NCI-H524 (cell line): ENCODE results near the gene GNPDA1.

Experiments
- DNase-seq, 2 experiments: peaks; one replicate each; lab custom pipeline; 2025; lab: John Stamatoyannopoulos, UW

The GNPDA1 gene

DNA sequence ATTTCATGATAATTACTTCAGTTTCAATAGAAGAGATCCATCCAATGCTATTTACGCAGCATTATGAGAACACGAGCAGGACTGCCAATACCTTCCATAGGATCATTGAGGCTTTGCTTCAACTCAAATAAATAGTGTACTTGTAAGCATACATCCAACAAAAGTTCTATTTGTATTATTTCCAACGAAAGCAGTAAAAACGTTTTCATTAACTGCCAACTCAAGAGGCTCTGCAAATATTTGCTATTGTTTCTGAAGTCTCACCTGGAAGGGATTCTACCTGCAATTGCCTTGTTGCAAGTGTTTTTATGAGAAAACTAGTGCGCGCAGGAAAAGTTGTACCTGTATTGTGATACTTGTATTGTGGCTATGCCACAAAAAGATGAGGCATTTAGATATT is 11.0 kb upstream of the GNPDA1 start:
- DNase-seq, result no peak

DNA sequence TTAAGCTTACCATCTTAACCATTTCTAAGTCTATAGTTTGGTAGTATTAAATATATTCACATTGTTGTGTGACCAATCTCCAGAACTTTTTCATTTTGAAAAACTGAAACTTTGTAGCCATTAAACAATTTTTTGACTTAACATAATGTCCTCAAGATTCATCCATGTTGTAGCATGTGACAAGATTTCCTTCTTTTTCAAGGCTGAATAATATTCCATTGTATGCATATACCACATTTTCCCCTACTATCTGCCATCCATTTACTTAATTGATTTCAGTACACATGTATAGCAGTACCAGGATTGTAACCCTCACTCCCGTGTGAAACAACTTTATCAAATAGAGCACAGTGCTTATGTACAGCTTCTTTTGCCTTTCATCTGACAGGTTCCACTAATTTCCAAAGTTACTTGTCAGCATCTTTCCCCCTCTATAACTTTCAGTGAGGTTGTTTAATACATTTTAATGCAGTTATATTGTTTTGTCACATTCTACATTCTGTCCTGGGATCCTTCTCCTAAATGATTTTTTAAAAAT is 7.4 kb upstream of the GNPDA1 start:
- DNase-seq, result no peak

GRCh38 chr5:142017832-142018427 is 5.1 kb upstream of the GNPDA1 start:
- no peak for DNase-seq

- no peak for DNase-seq
Observed at GRCh38 chr5:142016556-142016955, 3.7 kb upstream of the GNPDA1 start.

- DNase-seq, result no peak
Observed at GRCh38 chr5:142015781-142016533, 3.1 kb upstream of the GNPDA1 start.

GRCh38 chr5:142014911-142015584 is 2.2 kb upstream of the GNPDA1 start:
- DNase-seq, result peak; percentile 23 to 63

DNA sequence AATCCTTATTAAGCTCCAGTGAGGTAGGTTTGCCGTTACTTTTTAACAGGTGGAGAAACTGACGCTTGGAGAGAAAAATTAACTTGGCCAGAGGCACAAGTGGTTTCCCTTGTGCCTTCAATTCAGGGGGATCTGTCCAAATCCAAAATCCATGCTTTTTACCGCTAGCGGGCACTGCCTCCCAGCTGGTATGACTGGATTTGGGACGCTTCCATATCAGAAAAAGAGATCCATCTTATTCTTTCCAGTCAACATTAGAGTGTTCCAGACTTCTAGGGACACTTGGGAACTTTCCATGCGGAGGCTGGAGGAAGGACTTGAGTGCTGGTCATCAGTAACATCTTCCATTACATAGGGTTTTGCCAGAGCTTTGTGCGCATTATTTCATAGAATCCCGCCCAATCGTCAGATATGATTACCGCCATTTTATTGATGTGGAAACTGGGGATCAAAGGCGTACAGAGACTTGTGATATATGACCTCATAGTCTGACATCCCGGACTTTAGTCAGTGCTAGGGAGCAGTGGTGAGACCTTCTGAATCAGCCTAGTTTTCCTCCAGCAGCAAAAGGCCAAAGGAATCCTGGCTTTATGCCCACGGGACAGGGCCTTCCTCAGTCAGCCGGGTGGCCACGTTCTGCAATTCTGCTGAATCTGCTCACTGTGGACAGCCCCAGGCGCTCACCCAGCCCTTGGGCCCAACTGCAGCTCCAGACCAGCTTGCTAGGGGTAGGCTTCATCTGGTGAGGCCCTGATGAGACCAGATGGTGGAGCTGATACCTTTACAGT is 1.1 kb upstream of the GNPDA1 start:
- DNase-seq, result peak in 1 of 2 experiments; percentile 33

- peak; percentile 8 to 13 for DNase-seq
Observed at GRCh38 chr5:142012186-142012785, 541 bp downstream of the GNPDA1 start.

DNA sequence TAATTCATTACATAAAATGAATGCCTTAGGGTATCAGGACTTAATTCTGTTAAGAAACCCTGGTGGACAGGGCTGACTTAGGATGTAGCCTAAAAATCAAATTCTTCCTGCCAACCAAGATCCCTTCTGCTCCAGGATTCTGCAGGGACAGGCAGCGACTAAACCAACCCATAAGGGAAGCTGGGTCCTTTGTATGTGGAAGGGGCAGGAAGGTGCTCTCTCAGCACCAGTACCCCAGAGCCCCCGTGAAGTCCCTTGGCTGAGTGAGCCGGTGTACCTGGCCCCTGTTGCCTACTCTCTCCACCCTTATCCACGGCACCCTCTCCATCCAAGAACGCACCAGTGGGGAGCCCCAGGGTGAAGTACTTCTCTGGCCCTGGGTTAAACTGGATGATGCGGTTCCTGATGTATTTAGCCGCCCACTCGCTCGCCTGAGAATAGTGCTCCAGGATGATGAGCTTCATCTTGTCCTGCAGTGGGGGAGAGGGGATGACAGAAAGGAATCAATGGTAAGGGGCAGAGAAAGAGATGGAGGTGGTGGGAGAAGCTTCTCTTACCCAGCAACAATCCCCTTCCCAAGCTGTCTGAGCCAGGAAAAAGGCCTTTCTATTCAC is 1.1 kb downstream of the GNPDA1 start:
- DNase-seq, result no peak

DNA sequence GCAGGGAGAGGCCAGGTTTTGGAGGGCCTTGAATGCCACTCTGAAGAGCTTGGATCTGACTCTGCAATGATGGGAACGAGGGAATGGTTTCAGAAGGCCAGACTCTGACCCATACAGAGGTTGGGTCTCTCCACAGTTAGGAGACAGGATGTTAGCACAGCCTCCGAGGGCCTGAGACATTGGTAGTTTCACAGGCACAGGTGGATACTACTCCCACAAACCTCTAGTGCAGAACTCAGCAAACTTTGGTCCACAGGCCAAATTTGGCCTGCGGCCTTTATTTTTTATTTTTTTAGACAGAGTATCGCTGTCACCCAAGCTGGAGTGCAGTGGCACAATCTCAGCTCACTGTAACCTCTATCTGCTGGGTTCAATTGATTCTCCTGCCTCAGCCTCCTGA is 2.9 kb downstream of the GNPDA1 start:
- DNase-seq, result no peak

DNA sequence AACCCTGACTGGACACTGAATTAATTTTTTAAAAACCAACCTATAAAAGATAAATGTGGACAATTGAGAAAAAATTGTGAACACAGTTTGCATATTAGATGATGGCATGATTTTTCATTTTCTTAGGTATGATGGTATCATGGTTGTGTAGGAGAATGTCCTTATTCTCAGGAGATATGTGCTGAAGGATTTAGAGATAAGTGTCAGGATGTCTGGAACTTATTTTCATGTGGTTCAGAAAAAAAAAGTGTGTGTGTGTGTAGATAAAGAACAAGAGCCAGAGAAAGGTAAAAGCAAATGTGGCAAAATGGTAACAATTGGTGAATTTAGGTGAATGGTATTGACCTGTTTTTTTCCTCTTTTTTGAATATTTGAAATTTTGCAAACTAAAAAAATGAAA is 4.0 kb downstream of the GNPDA1 start:
- DNase-seq, result no peak

GRCh38 chr5:142007237-142007544 is 5.6 kb downstream of the GNPDA1 start:
- DNase-seq, result no peak

- no peak for DNase-seq
Observed at GRCh38 chr5:142006363-142007236, 6.2 kb downstream of the GNPDA1 start.

- DNase-seq, result no peak
Observed at GRCh38 chr5:142003266-142003800, 9.5 kb downstream of the GNPDA1 start.

DNA sequence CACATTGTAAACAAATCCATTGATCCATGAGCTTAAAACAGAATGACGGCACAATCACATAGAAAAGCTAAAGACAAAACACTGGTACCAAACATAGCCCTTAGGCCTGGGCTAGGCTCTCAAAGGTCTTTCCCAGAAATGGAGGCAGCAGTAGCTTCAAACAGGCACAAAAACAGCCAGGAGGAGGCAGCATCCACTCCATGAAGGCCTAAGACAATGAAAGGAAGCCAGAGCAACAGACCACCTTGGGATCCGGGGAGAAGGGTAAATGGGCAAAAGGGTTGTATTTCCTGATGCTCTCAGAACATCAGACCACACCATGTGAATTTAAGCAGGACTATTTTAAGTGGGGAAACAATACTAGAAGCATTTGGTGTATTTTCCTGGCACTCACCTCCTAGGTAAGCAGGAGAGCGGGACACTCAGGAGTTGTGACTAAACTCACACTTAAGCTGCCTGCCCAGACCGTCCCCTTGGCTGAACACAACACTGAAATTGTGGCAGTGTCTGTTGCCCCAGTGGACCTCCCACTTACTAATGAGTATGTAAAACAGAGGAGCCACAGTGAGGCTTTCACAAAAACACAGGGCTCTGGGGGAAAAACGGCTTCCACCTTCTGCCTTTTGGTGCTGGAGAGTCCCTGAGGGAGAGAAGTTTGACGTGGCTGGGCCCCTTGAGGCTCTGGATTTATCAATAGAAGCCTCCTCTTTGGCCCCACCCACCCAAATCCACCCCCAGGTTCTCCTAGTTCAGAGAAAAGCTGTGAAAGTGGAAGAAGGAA is 11.9 kb downstream of the GNPDA1 start:
- DNase-seq, result peak in 1 of 2 experiments; percentile 36

DNA sequence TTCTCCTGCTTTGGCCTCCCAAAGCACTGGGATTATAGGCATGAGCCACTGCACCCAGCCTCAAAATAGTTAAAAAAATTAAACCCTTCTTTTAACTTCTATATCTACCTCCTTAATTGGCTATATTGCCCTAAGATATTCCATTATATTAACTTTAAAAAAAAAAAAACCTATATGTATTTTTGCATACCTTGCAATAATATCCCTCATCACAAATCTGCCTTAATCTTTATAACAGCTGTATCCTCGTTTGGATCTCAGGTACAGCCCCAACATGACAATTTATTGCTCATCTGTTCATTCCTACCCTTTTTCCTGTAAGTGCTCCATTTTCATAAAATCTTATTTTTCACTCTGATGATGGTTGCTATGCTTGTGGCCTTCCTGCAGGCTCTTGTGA is 12.7 kb downstream of the GNPDA1 start:
- DNase-seq, result no peak

DNA sequence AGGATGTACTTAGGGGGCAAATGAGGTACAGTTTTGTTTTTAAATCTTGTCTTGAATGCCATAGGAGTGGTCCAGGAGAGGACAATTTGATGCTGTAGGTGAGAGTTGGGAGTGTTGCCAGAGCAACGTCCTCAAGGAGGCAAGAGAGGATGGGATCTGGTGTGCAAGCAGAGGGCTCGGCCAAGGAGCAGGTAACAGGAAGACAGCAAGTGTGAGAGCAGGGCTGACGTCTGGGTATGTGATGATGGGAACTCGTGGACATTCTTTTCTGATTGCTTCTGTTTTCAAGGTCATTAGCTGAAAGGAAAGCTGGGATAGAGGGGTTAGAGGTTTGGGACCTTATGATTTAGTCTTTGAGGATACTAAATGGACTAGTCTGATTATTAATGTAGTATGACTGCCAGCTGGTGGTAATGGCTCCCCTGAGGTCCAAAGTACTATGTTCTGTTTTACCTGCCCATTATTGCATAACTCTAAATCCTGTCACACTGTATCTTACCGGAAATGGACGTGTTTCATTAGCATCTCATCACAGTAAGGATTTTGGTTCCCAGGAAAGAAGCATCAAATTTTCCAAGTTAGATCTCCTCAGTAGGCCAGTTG is 15.4 kb downstream of the GNPDA1 start:
- DNase-seq, result no peak

GRCh38 chr5:141995656-141996055 is 17.2 kb downstream of the GNPDA1 start:
- DNase-seq, result no peak
